Measurements from ENCODE around the gene EFEMP1. TPM values are rescaled to one million over a fixed set of nuclear protein-coding genes. Genes with fewer than 3 reads are reported as not detected.
A peak's percentile ranks its signal among the peaks of the same experiment; 100 is the strongest.

The EFEMP1 gene
- 100 to 1,000 TPM; 329 to 346 TPM for total RNA-seq
- 100 to 1,000 TPM; 101 to 171 (median 141) TPM for polyA plus RNA-seq (ENCODE audit: insufficient read length in 6 of 6)
- long read RNA-seq, donor 1, transcript EFEMP1-202 (11 exons, 3,024 nt), result major isoform, 27 of 109 reads
- long read RNA-seq, donor 1, partial matches to known transcripts, result 77 of 109 reads
- long read RNA-seq, donor 1, other reads (novel, unspliced or antisense), result 0 of 109 reads
- long read RNA-seq, donor 2, transcript EFEMP1-201 (12 exons, 1,820 nt), result major isoform, 7 of 17 reads
- long read RNA-seq, donor 2, partial matches to known transcripts, result 6 of 17 reads
- long read RNA-seq, donor 2, other reads (novel, unspliced or antisense), result 0 of 17 reads
- long read RNA-seq, donor 3, transcript EFEMP1-202 (11 exons, 3,024 nt), result major isoform, 12 of 17 reads
- long read RNA-seq, donor 3, transcript EFEMP1-201 (12 exons, 1,820 nt), result minor isoform, 5 of 17 reads
- long read RNA-seq, donor 3, partial matches to known transcripts, result 0 of 17 reads
- long read RNA-seq, donor 3, other reads (novel, unspliced or antisense), result 0 of 17 reads
- long read RNA-seq, donor 4, transcript EFEMP1-201 (12 exons, 1,820 nt), result minor isoform, 31 of 117 reads
- long read RNA-seq, donor 4, transcript EFEMP1-202 (11 exons, 3,024 nt), result major isoform, 62 of 117 reads
- long read RNA-seq, donor 4, partial matches to known transcripts, result 10 of 117 reads
- long read RNA-seq, donor 4, other reads (novel, unspliced or antisense), result 14 of 117 reads
- long read RNA-seq, donor 5, transcript EFEMP1-202 (11 exons, 3,024 nt), result major isoform, 11 of 49 reads
- long read RNA-seq, donor 5, partial matches to known transcripts, result 34 of 49 reads
- long read RNA-seq, donor 5, other reads (novel, unspliced or antisense), result 0 of 49 reads
- long read RNA-seq, donor 6, transcript EFEMP1-202 (11 exons, 3,024 nt), result major isoform, 22 of 65 reads
- long read RNA-seq, donor 6, transcript EFEMP1-201 (12 exons, 1,820 nt), result minor isoform, 14 of 65 reads
- long read RNA-seq, donor 6, partial matches to known transcripts, result 28 of 65 reads
- long read RNA-seq, donor 6, other reads (novel, unspliced or antisense), result 0 of 65 reads
- long read RNA-seq, donor 7, transcript EFEMP1-202 (11 exons, 3,024 nt), result major isoform, 10 of 13 reads
- long read RNA-seq, donor 7, partial matches to known transcripts, result 0 of 13 reads
- long read RNA-seq, donor 7, other reads (novel, unspliced or antisense), result 0 of 13 reads
- long read RNA-seq, donor 8, transcript EFEMP1-202 (11 exons, 3,024 nt), result major isoform, 18 of 20 reads
- long read RNA-seq, donor 8, partial matches to known transcripts, result 0 of 20 reads
- long read RNA-seq, donor 8, other reads (novel, unspliced or antisense), result 0 of 20 reads
- long read RNA-seq, donor 9, result 0 reads
- long read RNA-seq, donor 10, transcript EFEMP1-202 (11 exons, 3,024 nt), result major isoform, 42 of 92 reads
- long read RNA-seq, donor 10, transcript EFEMP1-201 (12 exons, 1,820 nt), result minor isoform, 20 of 92 reads
- long read RNA-seq, donor 10, partial matches to known transcripts, result 3 of 92 reads
- long read RNA-seq, donor 10, other reads (novel, unspliced or antisense), result 27 of 92 reads
- long read RNA-seq, donor 11, partial matches to known transcripts, result 0 of 6 reads
- long read RNA-seq, donor 11, other reads (novel, unspliced or antisense), result 0 of 6 reads
- long read RNA-seq, donor 12, transcript EFEMP1-201 (12 exons, 1,820 nt), result minor isoform, 7 of 27 reads
- long read RNA-seq, donor 12, transcript EFEMP1-202 (11 exons, 3,024 nt), result major isoform, 20 of 27 reads
- long read RNA-seq, donor 12, partial matches to known transcripts, result 0 of 27 reads
- long read RNA-seq, donor 12, other reads (novel, unspliced or antisense), result 0 of 27 reads

DNA sequence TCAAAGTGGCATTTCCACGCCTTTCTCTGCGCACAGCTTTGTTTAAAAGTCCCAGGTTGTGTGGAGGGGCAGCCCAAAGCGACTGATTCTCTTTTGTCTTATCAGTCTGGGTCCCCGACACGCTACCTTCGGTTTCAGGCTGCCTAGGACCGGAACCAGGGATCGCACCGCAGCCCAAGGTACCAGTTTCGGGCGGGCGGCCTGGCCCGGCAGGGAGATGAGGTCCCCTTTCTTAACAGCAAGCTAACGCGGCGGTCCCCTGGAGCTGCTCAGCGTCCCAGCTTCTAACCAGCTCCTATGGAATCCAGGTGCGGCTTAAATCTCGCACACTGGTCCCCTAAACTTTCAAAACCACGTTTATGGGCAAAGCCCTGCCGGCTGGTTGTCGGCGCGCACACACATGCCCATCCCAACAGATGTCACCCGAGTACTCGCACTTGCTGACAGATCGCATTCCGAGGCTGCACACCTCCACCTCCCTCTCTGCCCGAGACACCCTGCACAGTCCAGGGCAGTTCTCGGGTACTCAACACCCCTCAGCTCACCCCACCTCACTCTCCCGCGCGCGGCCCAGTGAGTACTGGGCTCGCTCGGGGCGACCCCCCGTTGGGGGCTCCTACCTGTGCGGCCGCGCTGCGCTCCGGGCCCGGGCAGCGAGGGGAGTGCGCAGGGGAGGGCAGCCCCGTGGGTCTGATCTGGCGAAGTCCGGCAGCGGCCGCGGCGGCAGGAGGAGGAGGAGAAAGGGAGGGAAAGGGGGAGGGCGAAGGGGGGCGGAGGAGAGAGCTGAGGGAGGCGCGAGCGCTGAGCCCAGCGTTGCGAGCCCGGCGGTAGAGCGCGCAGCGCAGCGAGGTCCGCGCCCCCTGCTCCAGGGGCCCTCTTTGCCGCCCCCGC is at the start of gene EFEMP1:
Gene EFEMP1, minus strand, starts transcription at position 692 of the 891 bp plus-strand sequence. CDS start 1,342 bp downstream, outside the sequence.
- Histone ChIP-seq H3K9me3 (no peaks in the 10 kb centered on the region), H3K4me1 (peaks cover 0 to 4% of the 10 kb centered on the region in 2 donors), H3K4me3 (peak within 1 kb of the TSS; percentile 40 to 68), H3K27ac (peak within 1 kb of the TSS; percentile 62 to 78), H3K27me3 (peaks cover 0 to 43% of the 10 kb centered on the region in 2 donors), H3K36me3 (no peaks in the 10 kb centered on the region)
- intact Hi-C loops (cut with DNase I), result no loop called here
- no peak for TF ChIP-seq CTCF (IDR thresholded peaks at IDR 0.05)
- peak; percentile 54 to 90 (median 79) for DNase-seq
- peak; percentile 96 for ATAC-seq

- no peak overlapping the region for H3K4me3 ChIP-seq
- no peaks in the 10 kb centered on the region for H3K36me3 ChIP-seq
- H3K27ac ChIP-seq, result no peak overlapping the region
- TF ChIP-seq CTCF (IDR thresholded peaks at IDR 0.05), result no peak
- H3K27me3 ChIP-seq, result no peaks in the 10 kb centered on the region
- DNase-seq (no peak), ATAC-seq (no peak)
- intact Hi-C loops (cut with DNase I), result no loop called here
- no peaks in the 10 kb centered on the region for H3K9me3 ChIP-seq
- no peaks in the 10 kb centered on the region for H3K4me1 ChIP-seq
Observed at GRCh38 chr2:55970500-55970899, 46.9 kb upstream of the EFEMP1 start.

GRCh38 chr2:55968941-55969340 is 45.4 kb upstream of the EFEMP1 start:
- no peaks in the 10 kb centered on the region for H3K36me3 ChIP-seq
- ATAC-seq, result no peak
- no peak overlapping the region for H3K4me3 ChIP-seq
- no peaks in the 10 kb centered on the region for H3K4me1 ChIP-seq
- TF ChIP-seq CTCF (IDR thresholded peaks at IDR 0.05), result no peak
- H3K27me3 ChIP-seq, result no peaks in the 10 kb centered on the region
- H3K9me3 ChIP-seq, result no peaks in the 10 kb centered on the region
- intact Hi-C loops (cut with DNase I), result no loop called here
- no peak for DNase-seq
- H3K27ac ChIP-seq, result no peak overlapping the region

Measured in left lung (tissue), 14 donors.